Amygdala (tissue), 56 donors: ENCODE data around the gene CAMTA1.

Experiments
- DNase-seq, 56 donors: peaks; one replicate each; lab custom pipeline; 2025; lab: John Stamatoyannopoulos, UW

CAMTA1 gene

GRCh38 chr1:7467476-7468175, 682.4 kb downstream of the CAMTA1 start:
- DNase-seq: no peak

- no peak for DNase-seq
These were observed 683.0 kb downstream of the CAMTA1 start for GRCh38 chr1:7468248-7468647.

GRCh38 chr1:7469255-7469938, 684.1 kb downstream of the CAMTA1 start:
- DNase-seq: no peak

- DNase-seq: peak in 1 of 56 donors; percentile 37
These were observed 685.8 kb downstream of the CAMTA1 start for GRCh38 chr1:7470904-7471638.

- DNase-seq: peak in 15 of 56 donors; percentile 8 to 39 (median 15)
These were observed 686.6 kb downstream of the CAMTA1 start for GRCh38 chr1:7471836-7472235.

- no peak for DNase-seq
These were observed 688.2 kb downstream of the CAMTA1 start for GRCh38 chr1:7473223-7474142.

DNA sequence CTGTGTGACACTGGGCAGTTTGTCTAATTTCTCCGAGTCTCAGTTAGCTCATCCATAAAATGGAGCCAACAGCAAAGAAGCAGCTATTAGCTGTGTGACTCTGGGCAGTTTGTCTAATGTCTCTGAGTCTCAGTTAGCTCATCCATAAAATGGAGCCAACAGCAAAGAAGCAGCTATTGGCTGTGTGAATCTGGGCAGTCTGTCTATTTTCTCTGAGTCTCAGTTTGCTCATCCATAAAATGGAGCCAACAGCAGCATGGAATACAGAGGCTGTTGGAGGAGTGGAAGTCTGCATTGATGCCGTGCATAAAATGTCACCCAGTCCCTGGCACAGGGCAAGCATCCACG, 688.9 kb downstream of the CAMTA1 start:
- no peak for DNase-seq

DNA sequence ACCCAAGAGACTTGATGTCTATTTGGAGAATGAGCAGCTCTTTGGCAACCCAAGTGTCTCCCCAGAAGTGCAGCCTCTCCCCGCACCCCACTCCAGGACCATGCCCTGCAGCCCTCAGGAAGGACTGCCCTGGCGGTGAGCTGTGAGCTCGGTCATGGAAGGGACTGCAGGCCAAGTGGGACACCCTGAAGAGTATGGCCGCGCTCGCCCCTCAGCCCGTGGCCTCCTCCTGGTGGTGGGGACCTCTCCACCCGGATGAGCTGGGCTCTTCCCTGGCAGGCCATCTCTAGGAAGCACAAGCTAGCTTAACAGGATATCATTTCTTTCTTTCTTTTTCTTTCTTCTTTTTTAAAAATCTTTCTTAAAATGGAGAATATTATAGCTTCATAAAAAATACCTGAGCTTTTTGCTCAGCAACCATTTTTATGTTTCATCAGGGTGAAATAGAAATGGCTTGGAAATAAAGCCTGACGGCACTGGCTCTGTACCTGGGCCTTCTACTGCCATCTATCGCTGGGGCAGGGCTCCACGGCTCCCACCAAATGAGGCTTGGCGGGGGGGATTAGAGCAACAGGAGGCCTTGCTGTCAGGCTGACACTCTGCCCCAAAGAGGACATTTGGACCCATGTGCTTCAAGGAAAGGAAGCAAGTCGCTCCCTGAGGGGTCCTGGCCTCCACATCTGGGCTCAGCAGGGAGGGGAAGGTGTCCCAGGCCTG, 689.7 kb downstream of the CAMTA1 start:
- DNase-seq: no peak

DNA sequence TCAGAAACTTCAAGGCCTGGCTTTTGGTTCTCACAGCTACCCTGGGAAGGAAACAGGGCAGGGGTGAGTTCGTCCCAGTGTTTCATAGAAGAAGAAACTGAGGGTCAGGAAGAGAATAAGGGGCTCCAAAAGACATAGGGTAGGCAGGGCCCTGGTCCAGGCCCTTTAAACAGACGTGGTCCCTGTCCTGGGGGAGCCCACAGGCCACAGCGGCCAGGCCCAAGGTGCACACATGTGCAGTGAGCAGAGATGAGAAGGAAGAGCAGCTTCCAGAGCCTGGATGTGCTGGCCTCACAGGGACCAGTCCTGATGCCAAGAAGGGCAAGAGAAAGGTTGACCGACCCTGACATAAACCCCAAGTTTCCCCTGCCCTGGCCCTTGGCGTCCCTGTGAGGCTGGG, 690.4 kb downstream of the CAMTA1 start:
- DNase-seq: no peak

DNA sequence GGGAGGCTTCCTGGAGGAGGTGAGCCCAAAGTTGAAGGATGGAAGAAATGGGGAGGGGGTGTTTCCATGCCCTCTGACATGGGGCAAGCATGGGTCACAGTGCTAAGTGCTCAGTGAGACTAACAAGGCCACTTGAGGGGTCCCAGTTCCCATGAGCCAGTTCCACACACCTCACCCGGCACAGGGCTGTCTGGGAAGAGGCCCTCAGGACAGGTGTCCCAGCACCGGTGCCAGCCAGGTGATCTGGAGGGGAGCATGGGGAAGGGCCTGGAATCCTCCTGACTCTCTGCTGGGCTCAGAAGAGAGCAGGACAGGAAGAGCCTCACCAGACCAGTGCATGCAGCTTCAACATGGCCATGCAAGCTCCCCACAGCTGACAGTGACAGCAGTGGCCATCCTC, 691.1 kb downstream of the CAMTA1 start:
- DNase-seq: no peak

DNA sequence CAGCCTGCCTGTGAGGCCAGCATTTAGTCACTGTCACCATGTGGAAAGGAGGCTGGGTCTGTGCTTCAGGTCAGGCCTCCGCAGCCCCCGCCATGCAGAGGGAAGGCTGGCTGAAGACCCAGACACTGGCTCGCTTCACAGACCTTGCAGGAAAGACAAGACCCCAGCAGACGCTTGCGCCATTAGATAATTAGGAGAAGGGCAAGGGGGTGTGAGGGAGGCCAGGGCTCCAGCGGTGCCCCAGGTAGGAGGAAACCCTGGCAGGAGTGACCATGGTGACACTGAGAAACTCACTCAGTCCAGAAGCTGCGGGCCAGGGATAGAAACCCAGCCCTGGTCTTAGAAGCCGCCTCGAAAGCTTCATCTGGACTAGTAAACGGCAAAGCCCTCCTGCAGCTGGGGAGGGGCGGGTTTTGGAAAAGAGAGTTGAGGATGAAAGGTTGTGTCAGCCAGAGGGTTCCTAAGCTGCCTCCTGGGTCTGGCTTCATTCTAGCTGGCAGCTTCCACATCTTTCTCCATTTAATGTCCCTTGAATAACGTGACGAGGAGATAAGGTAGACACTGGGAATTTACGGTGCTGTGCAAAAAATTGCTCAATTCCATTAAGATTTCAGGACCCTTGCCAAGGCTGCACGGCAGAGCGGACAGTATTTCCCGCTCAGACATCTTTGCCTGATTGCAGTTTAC, 691.8 kb downstream of the CAMTA1 start:
- DNase-seq: no peak

DNA sequence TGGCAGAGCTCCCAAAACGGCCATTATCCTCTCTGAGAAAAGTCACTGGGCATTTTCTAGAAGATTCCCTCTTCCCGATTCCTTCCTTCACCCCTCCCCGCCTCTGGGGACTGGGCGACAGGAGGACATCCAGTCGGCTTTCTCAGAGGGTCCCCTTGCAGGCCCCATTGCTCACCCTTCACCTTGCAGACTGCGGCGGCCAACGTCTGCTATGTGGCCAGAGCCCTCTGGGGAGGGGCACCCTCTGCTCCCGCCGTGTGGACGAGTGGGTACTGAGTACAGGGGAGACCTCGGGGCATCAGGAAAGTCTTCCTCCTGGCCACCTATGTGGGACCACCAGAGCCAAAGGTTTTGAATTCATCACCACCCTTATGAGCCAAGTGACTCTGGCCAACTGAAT, 692.3 kb downstream of the CAMTA1 start:
- no peak for DNase-seq

DNA sequence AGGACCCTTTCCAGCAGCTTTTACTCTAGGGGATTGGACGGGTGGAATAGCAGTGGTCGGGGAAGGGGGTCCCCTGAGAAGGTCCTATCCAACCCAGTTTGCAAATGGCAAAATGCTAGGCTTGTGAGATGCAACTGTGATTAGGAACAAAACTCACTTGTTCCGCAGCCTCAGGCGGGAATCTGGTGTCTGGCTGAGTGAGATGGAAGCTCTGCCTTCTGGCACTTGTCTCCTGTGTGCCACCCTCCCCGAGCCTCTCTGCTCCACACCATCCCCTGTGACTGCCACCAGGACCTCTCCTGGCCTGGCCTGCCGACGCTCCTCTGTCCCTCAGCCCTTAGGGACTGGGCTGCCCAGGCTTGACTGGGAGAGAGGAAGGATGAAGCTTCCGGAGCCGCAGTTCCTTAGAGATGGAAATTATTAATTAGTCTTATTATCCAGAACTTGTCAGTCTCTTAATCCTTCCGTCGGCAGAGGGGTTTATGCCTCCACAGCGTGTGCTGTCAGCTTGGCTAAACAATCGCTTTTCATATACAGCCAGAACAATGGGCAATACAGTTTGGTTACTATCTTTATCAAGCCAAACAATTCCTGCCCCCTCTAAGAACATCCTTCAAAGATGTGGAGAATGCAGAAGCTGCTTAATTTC, 693.0 kb downstream of the CAMTA1 start:
- peak in 20 of 56 donors; percentile 8 to 58 (median 32) for DNase-seq

GRCh38 chr1:7478809-7479499, 693.7 kb downstream of the CAMTA1 start:
- DNase-seq: peak in 24 of 56 donors; percentile 2 to 73 (median 34)

GRCh38 chr1:7479571-7479970, 694.3 kb downstream of the CAMTA1 start:
- no peak for DNase-seq

DNA sequence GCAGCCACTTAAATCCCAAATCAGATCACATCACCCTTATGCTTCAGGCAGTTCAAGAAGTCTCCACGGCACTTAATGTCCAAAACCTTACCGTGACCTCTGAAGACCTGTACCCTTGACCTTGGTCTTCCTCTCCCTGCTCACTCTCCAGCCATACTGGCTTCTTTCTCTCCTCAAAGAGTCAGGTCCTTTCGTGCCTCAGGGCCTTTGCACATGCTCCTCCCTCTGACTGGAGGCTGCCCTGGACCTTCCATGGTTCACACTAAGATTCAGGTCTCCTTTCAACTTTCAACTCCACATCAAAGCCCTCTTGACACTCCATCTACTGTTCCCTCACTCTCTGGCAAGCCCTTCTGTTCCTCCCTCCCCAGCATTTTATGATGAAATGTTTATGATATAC, 695.9 kb downstream of the CAMTA1 start:
- DNase-seq: no peak

DNA sequence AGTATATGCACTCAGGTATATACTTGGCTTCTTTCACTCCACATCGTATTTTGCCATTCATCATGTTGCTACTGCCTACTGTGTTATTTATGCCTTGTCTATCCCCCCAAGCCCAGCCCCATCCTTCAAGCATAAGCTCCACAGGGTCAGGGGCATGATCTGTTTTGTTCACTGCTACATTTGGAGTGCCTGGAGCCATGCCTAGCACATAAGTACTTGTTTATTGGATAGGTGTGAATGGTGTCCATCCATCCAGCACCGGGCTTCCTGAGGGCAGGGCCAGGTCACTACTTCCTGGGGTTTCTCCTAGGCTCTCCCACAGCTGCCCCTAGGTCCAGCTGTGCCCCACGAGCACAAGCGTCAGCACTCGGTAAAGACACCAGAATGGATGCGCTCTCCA, 696.8 kb downstream of the CAMTA1 start:
- DNase-seq: no peak
